Caco-2 (cell line): ENCODE results near the gene EEF1A1. TPM values are rescaled to one million over a fixed set of nuclear protein-coding genes. Genes with fewer than 3 reads are reported as not detected.

ENCODE experiments used
- BruUV-seq: library from RNA; stranded (reverse); fragments of 400-500 nt; replicated peaks from 2 replicates; lab custom pipeline; 2021; lab: Mats Ljungman, UMichigan
- CTCF ChIA-PET: fragments of 300-600 bp; sonication (Branson Sonifier 250); formaldehyde crosslinking; loops from one replicate; lab custom pipeline; 2022; ENCODE audit warnings: antibody characterized with exemption; lab: Charles Lee
- POLR2A ChIA-PET: fragments of 300-600 bp; sonication (Branson Sonifier 250); formaldehyde crosslinking; loops from one replicate; lab custom pipeline; 2022; ENCODE audit warnings: antibody characterized with exemption; lab: Charles Lee
- DNase-seq, 2 experiments: peaks; one replicate each; pipeline versions ENCODE4 v3.0.0 to v3.0.0-alpha.2; 2020 to 2022
- H3K27me3 ChIP-seq: replicated peaks from 2 replicates; pipeline ENCODE4 v1.6.0; 2011; ENCODE audit warnings: low read length; ENCODE audit not compliant: control insufficient read depth, insufficient read depth
- H3K36me3 ChIP-seq: 2 replicates; pipeline ENCODE4 v1.5.1; 2011; ENCODE audit warnings: low read length; ENCODE audit not compliant: control insufficient read depth, insufficient read depth
- H3K4me1 ChIP-seq: fragments of 250-450 bp; sonication (Bioruptor Pico); 2 replicates; pipeline ENCODE4 v1.5.1; 2020; ENCODE audit warnings: mild to moderate bottlenecking
- H3K4me3 ChIP-seq: 2 replicates; pipeline ENCODE4 v1.5.1; 2011; ENCODE audit warnings: low read depth, mild to moderate bottlenecking, control low read depth, low read length
- H3K9me3 ChIP-seq: fragments of 250-450 bp; sonication (Bioruptor Pico); 2 replicates; pipeline ENCODE4 v1.5.1; 2020; ENCODE audit warnings: mild to moderate bottlenecking, moderate library complexity
- H3K27ac Mint-ChIP-seq: one replicate; pipeline ENCODE4 v1.8.0; 2022; ENCODE audit warnings: mixed read lengths; ENCODE audit not compliant: unreplicated experiment
- H3K27me3 Mint-ChIP-seq: one replicate; pipeline ENCODE4 v1.8.0; 2022; ENCODE audit warnings: mixed read lengths; ENCODE audit not compliant: insufficient read depth, unreplicated experiment
- H3K36me3 Mint-ChIP-seq: one replicate; pipeline ENCODE4 v1.8.0; 2022; ENCODE audit warnings: mild to moderate bottlenecking, mixed read lengths; ENCODE audit not compliant: insufficient read depth, unreplicated experiment
- H3K4me1 Mint-ChIP-seq: one replicate; pipeline ENCODE4 v1.8.0; 2022; ENCODE audit warnings: low read depth, mixed read lengths; ENCODE audit not compliant: unreplicated experiment
- H3K4me3 Mint-ChIP-seq: one replicate; pipeline ENCODE4 v1.8.0; 2022; ENCODE audit warnings: mild to moderate bottlenecking, moderate library complexity, mixed read lengths; ENCODE audit not compliant: unreplicated experiment
- H3K9me3 Mint-ChIP-seq: one replicate; pipeline ENCODE4 v1.8.0; 2022; ENCODE audit warnings: mixed read lengths; ENCODE audit not compliant: unreplicated experiment
- intact Hi-C: fragments of 100-400 bp; cut with micrococcal nuclease; formaldehyde crosslinking; loops from one replicate; pipeline ENCODE4 v1.10.0; 2022; ENCODE audit not compliant: unreplicated experiment
- total RNA-seq: library from RNA; stranded (reverse); gene quantifications from 2 replicates; pipeline ENCODE4 v1.2.3, GENCODE V29; 2022
- TF ChIP-seq, protein P1 (sequence below), 2 experiments: fragments of 200-600 bp in 1 of 2; IDR thresholded peaks; 1 replicate in 1 of 2; 2 replicates in 1 of 2; pipeline versions ENCODE4 v1.5.1 to v1.8.0; 2011 to 2022; ENCODE audit warnings: antibody characterized with exemption in 1 of 2, control low read depth in 1 of 2, inconsistent platforms in 1 of 2, low read depth in 1 of 2, low read length in 1 of 2, mild to moderate bottlenecking in 1 of 2, moderate library complexity in 1 of 2; ENCODE audit not compliant: insufficient read depth in 1 of 2, severe bottlenecking in 1 of 2, unreplicated experiment in 1 of 2

Gene EEF1A1
- total RNA-seq, 1 experiment from 2014 or later, result 9,491 TPM

DNA sequence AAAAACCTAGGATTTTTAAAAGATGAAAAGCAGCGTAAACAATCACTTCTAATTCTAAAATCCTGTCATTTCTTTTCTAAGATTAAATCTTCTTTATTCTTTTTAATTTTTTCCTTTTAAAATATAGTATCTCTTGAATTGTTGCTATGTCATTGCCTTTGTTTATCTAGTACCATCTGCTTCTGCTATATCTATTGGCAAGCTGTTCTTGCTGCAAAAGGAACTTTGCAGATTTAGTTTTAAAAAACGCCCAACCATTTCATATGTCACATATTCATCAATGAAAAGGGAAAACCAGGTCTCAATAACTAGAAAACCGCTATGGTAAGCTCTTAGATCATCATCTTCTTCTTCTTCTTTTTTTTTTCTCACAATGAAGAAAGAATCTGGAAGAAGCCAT lies 11.5 kb upstream of the EEF1A1 start:
- CTCF ChIA-PET, result no interaction called here

DNA sequence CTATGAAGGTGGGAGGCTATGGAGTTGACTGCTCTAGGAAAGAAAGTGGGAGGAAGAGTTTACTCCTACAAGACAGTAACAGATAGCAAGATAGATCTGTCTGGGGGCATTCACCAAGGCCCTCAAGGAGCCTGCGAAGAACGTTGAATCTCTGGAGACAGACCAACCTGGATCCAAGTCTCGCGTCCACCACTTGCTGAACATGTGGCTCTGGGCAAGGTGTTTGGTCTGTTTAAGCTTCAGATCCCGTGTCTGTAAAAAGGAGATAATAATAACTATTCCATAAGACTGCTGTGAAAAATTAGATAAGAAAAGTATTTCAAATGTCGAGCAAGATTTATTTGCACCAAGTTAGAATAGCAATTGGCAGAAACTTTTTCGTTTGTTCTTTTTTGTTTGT lies 8.1 kb upstream of the EEF1A1 start:
- DNase-seq, result no peak
- Histone ChIP-seq H3K36me3 (no peaks in the 10 kb centered on the region), H3K4me3 (no peak overlapping the region), H3K27me3 (no peaks in the 10 kb centered on the region), H3K4me1 (peaks cover 8% of the 10 kb centered on the region), H3K9me3 (no peaks in the 10 kb centered on the region)
- H3K27me3 Mint-ChIP-seq, result no peaks in the 10 kb centered on the region
- H3K27ac Mint-ChIP-seq, result no peak overlapping the region
- TF ChIP-seq, protein P1, sequence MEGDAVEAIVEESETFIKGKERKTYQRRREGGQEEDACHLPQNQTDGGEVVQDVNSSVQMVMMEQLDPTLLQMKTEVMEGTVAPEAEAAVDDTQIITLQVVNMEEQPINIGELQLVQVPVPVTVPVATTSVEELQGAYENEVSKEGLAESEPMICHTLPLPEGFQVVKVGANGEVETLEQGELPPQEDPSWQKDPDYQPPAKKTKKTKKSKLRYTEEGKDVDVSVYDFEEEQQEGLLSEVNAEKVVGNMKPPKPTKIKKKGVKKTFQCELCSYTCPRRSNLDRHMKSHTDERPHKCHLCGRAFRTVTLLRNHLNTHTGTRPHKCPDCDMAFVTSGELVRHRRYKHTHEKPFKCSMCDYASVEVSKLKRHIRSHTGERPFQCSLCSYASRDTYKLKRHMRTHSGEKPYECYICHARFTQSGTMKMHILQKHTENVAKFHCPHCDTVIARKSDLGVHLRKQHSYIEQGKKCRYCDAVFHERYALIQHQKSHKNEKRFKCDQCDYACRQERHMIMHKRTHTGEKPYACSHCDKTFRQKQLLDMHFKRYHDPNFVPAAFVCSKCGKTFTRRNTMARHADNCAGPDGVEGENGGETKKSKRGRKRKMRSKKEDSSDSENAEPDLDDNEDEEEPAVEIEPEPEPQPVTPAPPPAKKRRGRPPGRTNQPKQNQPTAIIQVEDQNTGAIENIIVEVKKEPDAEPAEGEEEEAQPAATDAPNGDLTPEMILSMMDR (IDR thresholded peaks at IDR 0.05; ENCODE audit: insufficient read depth in 1 of 2, low read depth in 1 of 2, low read length in 1 of 2, severe bottlenecking in 1 of 2, unreplicated experiment in 1 of 2), result no peak
- no peaks in the 10 kb centered on the region for H3K9me3 Mint-ChIP-seq
- no peaks in the 10 kb centered on the region for H3K4me1 Mint-ChIP-seq
- intact Hi-C loops, result no loop called here
- no peak overlapping the region for H3K4me3 Mint-ChIP-seq
- BruUV-seq, result no TSS peak
- no peaks in the 10 kb centered on the region for H3K36me3 Mint-ChIP-seq
- POLR2A ChIA-PET, result no interaction called here
- CTCF ChIA-PET, result no interaction called here

More for the DNA sequence above, 11.5 kb upstream of the EEF1A1 start:
- Histone ChIP-seq H3K9me3 (no peaks in the 10 kb centered on the region), H3K27me3 (no peaks in the 10 kb centered on the region), H3K36me3 (no peaks in the 10 kb centered on the region), H3K4me1 (peaks cover 6% of the 10 kb centered on the region; the same call in 1 of the 2 replicates), H3K4me3 (no peak overlapping the region)
- Mint-ChIP-seq H3K27ac (no peak overlapping the region), H3K27me3 (no peaks in the 10 kb centered on the region), H3K4me3 (no peak overlapping the region), H3K4me1 (no peaks in the 10 kb centered on the region), H3K9me3 (no peaks in the 10 kb centered on the region), H3K36me3 (no peaks in the 10 kb centered on the region)
- no TSS peak for BruUV-seq
- DNase-seq, result no peak
- intact Hi-C loops, result no loop called here
- TF ChIP-seq, protein P1 (IDR thresholded peaks at IDR 0.05; ENCODE audit: insufficient read depth in 1 of 2, low read depth in 1 of 2, low read length in 1 of 2, severe bottlenecking in 1 of 2, unreplicated experiment in 1 of 2), result no peak
- POLR2A ChIA-PET, result no interaction called here

DNA sequence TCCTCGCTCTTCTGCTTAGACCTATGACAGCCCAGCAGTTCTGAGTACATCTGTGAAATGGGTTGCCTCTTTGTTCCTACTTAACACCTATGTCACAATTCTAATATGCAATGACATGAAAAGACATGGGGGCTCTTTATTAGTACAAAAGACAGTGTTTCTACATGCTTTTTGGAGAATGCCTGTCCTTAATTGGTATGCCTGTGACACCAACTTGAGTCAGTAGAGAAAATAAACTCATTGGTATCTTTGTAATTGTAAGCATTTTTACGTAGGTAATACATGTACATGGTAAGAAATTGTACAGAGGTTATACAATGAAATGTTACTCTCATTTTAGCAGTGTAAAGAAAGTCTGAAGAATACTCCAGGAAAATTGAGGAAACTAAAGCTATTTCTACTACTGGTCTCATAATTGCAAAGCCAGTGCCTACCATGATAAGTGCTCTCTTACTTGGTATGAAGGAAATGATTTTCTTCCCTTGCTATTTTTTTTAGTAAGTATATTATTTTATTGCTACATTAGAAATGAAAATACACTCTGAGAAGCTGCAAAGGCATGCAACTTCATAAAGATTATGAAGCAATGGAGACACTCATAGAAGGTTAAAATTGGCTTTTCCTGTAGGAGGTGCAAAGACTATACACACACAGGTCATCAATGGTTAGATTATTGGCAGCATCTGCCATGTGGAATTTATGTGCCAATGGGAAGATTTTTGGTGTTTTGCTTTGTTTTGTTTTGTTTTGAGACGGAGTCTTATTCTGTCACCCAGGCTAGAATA lies 4.9 kb upstream of the EEF1A1 start:
- Mint-ChIP-seq H3K9me3 (no peaks in the 10 kb centered on the region), H3K27me3 (no peaks in the 10 kb centered on the region), H3K4me1 (peaks cover 5% of the 10 kb centered on the region), H3K27ac (no peak overlapping the region), H3K36me3 (peaks cover 21% of the 10 kb centered on the region), H3K4me3 (no peak overlapping the region)
- intact Hi-C loops, result no loop called here
- DNase-seq, result no peak
- POLR2A ChIA-PET, result no interaction called here
- H3K27me3 ChIP-seq, result no peaks in the 10 kb centered on the region
- H3K36me3 ChIP-seq, result no peaks in the 10 kb centered on the region
- TF ChIP-seq, protein P1 (IDR thresholded peaks at IDR 0.05; ENCODE audit: insufficient read depth in 1 of 2, low read depth in 1 of 2, low read length in 1 of 2, severe bottlenecking in 1 of 2, unreplicated experiment in 1 of 2), result no peak
- H3K4me3 ChIP-seq, result no peak overlapping the region
- BruUV-seq, result no TSS peak
- no peaks in the 10 kb centered on the region for H3K9me3 ChIP-seq
- peaks cover 4% of the 10 kb centered on the region; the same call in 1 of the 2 replicates for H3K4me1 ChIP-seq
- CTCF ChIA-PET, result no interaction called here
